GM12891 (cell line): ENCODE data around the gene DBR1.

Experiments
- POLR2A ChIP-seq: IDR thresholded peaks from 2 replicates; pipeline ENCODE4 v1.6.1; 2011; ENCODE audit warnings: low read depth, low read length, control low read depth
- POLR2AphosphoS5 ChIP-seq: IDR thresholded peaks from 2 replicates; pipeline ENCODE4 v1.6.1; 2011; ENCODE audit warnings: low read depth, low read length, control low read depth
- SPI1 ChIP-seq: IDR thresholded peaks from 2 replicates; pipeline ENCODE4 v1.6.1; 2011; ENCODE audit warnings: low read depth, low read length, control low read depth
- TAF1 ChIP-seq: IDR thresholded peaks from 2 replicates; pipeline ENCODE4 v1.6.1; 2011; ENCODE audit warnings: low read depth, low read length, control low read depth

DNA sequence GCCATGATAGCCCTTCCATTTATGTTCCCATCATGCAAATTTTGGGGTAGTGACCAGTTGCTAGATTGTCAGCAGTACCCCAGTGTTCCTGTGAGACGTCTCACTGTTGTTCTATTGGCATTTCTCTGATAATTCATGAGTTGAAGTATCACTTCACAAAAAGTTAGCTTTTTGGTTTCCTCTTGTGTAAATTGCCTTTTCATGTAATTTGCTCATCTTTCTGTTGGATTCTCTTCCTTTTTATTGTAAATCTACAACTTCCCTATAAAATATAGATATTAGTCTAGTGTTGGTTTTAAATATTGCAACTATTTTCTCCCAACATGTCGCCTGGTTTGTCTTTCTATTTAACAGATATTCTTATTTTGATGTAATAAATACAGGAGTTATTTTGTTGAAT is 35.0 kb downstream of the DBR1 start:
- TF ChIP-seq POLR2AphosphoS5 (no peak), TAF1 (no peak), POLR2A (no peak), SPI1 (no peak)
